Left renal pelvis (tissue), 4 donors: ENCODE results near the gene KRT6C. TPM values are rescaled to one million over a fixed set of nuclear protein-coding genes. Genes with fewer than 3 reads are reported as not detected.
"Not testable (repeated sequence)": the region's sequence is repeated elsewhere in the genome, so short reads cannot be mapped to it uniquely, and the experiment has no call there.

Experiments
- DNase-seq, 4 donors: peaks; one replicate each; pipeline ENCODE4 v3.0.0-alpha.2; 2013; ENCODE audit warnings: low read depth in 4 of 4, low spot score in 3 of 4
- polyA plus RNA-seq, 4 donors: library from polyadenylated mRNA; unstranded; fragments of 120-200 nt; gene quantifications; one replicate each; pipeline ENCODE4 v1.2.1, GENCODE V29; 2013; ENCODE audit not compliant: insufficient read length in 4 of 4

Gene KRT6C
- polyA plus RNA-seq, 4 donors = not detected

GRCh38 chr12:52461693-52462092 is 11.9 kb downstream of the KRT6C start:
- DNase-seq = no peak

- DNase-seq = no peak
These were observed 14.7 kb downstream of the KRT6C start for GRCh38 chr12:52458861-52459260.

GRCh38 chr12:52455821-52456220 is 17.8 kb downstream of the KRT6C start:
- no peak for DNase-seq

- no peak for DNase-seq
These were observed 19.0 kb downstream of the KRT6C start for GRCh38 chr12:52454411-52455201.

GRCh38 chr12:52452101-52452500 is 21.5 kb downstream of the KRT6C start, which contains the start of gene KRT6B:
Gene KRT6B (minus strand): TSS chr12:52452146. CDS start chr12:52452078, 68 bp downstream.
- no peak for DNase-seq

- no peak for DNase-seq
These were observed 25.4 kb downstream of the KRT6C start for GRCh38 chr12:52448228-52448627.

- not testable (repeated sequence) for DNase-seq
These were observed 26.4 kb downstream of the KRT6C start for GRCh38 chr12:52447196-52447595.

- DNase-seq = no peak
These were observed 27.1 kb downstream of the KRT6C start for GRCh38 chr12:52446367-52447045.

- no peak for DNase-seq
These were observed 27.7 kb downstream of the KRT6C start for GRCh38 chr12:52445876-52446275.

GRCh38 chr12:52444647-52445595 is 28.7 kb downstream of the KRT6C start:
- DNase-seq = no peak

- no peak for DNase-seq
These were observed 29.6 kb downstream of the KRT6C start for GRCh38 chr12:52443966-52444365.

GRCh38 chr12:52442600-52443061 is 31.0 kb downstream of the KRT6C start:
- no peak for DNase-seq

GRCh38 chr12:52441320-52441911 is 32.2 kb downstream of the KRT6C start:
- DNase-seq = no peak

GRCh38 chr12:52440821-52441319 is 32.7 kb downstream of the KRT6C start:
- no peak for DNase-seq

- no peak for DNase-seq
These were observed 33.8 kb downstream of the KRT6C start for GRCh38 chr12:52439845-52440244.

GRCh38 chr12:52439420-52439819 is 34.2 kb downstream of the KRT6C start:
- no peak for DNase-seq

GRCh38 chr12:52438305-52439301 is 35.0 kb downstream of the KRT6C start:
- DNase-seq = no peak

- no peak for DNase-seq
These were observed 36.1 kb downstream of the KRT6C start for GRCh38 chr12:52437508-52437907.
